ENCODE measurements around the gene CCDC201. TPM values are rescaled to one million over a fixed set of nuclear protein-coding genes. Genes with fewer than 3 reads are reported as not detected.

CCDC201 gene
- total RNA-seq, 1 donor from 2014 or later: not detected

GRCh38 chr7:45881280-45881758 lies 8.4 kb upstream of the CCDC201 start:
- no peak for DNase-seq (ENCODE audit: low spot score, unreplicated experiment)
- H3K4me1 Mint-ChIP-seq (ENCODE audit: low read depth): peaks cover 12% of the 10 kb centered on the region
- H3K27me3 Mint-ChIP-seq: peaks cover 12% of the 10 kb centered on the region
- H3K27ac Mint-ChIP-seq: no peak overlapping the region
- no peak for TF ChIP-seq CTCF (IDR thresholded peaks at IDR 0.05; ENCODE audit: unreplicated experiment)
- no peak overlapping the region for H3K4me3 Mint-ChIP-seq (ENCODE audit: low read depth)
- no peaks in the 10 kb centered on the region for H3K36me3 Mint-ChIP-seq (ENCODE audit: insufficient read depth)
- peaks cover 8% of the 10 kb centered on the region for H3K9me3 Mint-ChIP-seq (ENCODE audit: low read depth)

- H3K27me3 Mint-ChIP-seq: peaks cover 12% of the 10 kb centered on the region
- peaks cover 8% of the 10 kb centered on the region for H3K9me3 Mint-ChIP-seq (ENCODE audit: low read depth)
- H3K4me1 Mint-ChIP-seq (ENCODE audit: low read depth): peaks cover 6% of the 10 kb centered on the region
- TF ChIP-seq CTCF (IDR thresholded peaks at IDR 0.05; ENCODE audit: unreplicated experiment): no peak
- no peak overlapping the region for H3K4me3 Mint-ChIP-seq (ENCODE audit: low read depth)
- no peak for DNase-seq (ENCODE audit: low spot score, unreplicated experiment)
- no peak overlapping the region for H3K27ac Mint-ChIP-seq
- no peaks in the 10 kb centered on the region for H3K36me3 Mint-ChIP-seq (ENCODE audit: insufficient read depth)
Observed at GRCh38 chr7:45880433-45880860, 7.6 kb upstream of the CCDC201 start.

- no peak for TF ChIP-seq CTCF (IDR thresholded peaks at IDR 0.05; ENCODE audit: unreplicated experiment)
- DNase-seq (ENCODE audit: low spot score, unreplicated experiment): no peak
- no peak overlapping the region for H3K4me3 Mint-ChIP-seq (ENCODE audit: low read depth)
- H3K9me3 Mint-ChIP-seq (ENCODE audit: low read depth): peaks cover 8% of the 10 kb centered on the region
- H3K36me3 Mint-ChIP-seq (ENCODE audit: insufficient read depth): no peaks in the 10 kb centered on the region
- no peaks in the 10 kb centered on the region for H3K4me1 Mint-ChIP-seq (ENCODE audit: low read depth)
- H3K27ac Mint-ChIP-seq: no peak overlapping the region
- peaks cover 6% of the 10 kb centered on the region for H3K27me3 Mint-ChIP-seq
Observed at GRCh38 chr7:45878457-45879144, 5.7 kb upstream of the CCDC201 start.

GRCh38 chr7:45876519-45876918 lies 3.6 kb upstream of the CCDC201 start:
- no peak for TF ChIP-seq CTCF (IDR thresholded peaks at IDR 0.05; ENCODE audit: unreplicated experiment)
- Mint-ChIP-seq H3K27ac (no peak overlapping the region), H3K9me3 (ENCODE audit: low read depth) (peaks cover 8% of the 10 kb centered on the region), H3K27me3 (peaks cover 3% of the 10 kb centered on the region), H3K36me3 (ENCODE audit: insufficient read depth) (no peaks in the 10 kb centered on the region), H3K4me3 (ENCODE audit: low read depth) (no peak overlapping the region), H3K4me1 (ENCODE audit: low read depth) (no peaks in the 10 kb centered on the region)
- no peak for DNase-seq (ENCODE audit: low spot score, unreplicated experiment)

- H3K27ac Mint-ChIP-seq: no peak overlapping the region
- no peak overlapping the region for H3K4me3 Mint-ChIP-seq (ENCODE audit: low read depth)
- no peaks in the 10 kb centered on the region for H3K4me1 Mint-ChIP-seq (ENCODE audit: low read depth)
- H3K9me3 Mint-ChIP-seq (ENCODE audit: low read depth): peaks cover 8% of the 10 kb centered on the region
- no peak for DNase-seq (ENCODE audit: low spot score, unreplicated experiment)
- H3K36me3 Mint-ChIP-seq (ENCODE audit: insufficient read depth): no peaks in the 10 kb centered on the region
- TF ChIP-seq CTCF (IDR thresholded peaks at IDR 0.05; ENCODE audit: unreplicated experiment): no peak
- no peaks in the 10 kb centered on the region for H3K27me3 Mint-ChIP-seq
Observed at GRCh38 chr7:45874408-45875131, 1.7 kb upstream of the CCDC201 start.

Measured in progenitor cell of endocrine pancreas (in vitro differentiated cells).